AG04449 (cell line): ENCODE data around the gene CYTH4.

ENCODE experiments used
- CTCF ChIA-PET: fragments of 350-600 bp; formaldehyde crosslinking; extraction: SDS; loops from one replicate; lab custom pipeline; 2021; ENCODE audit warnings: antibody characterized with exemption; lab: Yijun Ruan, JAX
- POLR2A ChIA-PET: fragments of 400-600, 350-600 bp; formaldehyde crosslinking; extraction: SDS; loops from one replicate; lab custom pipeline; 2020; ENCODE audit warnings: antibody characterized with exemption, inconsistent platforms; lab: Yijun Ruan, JAX
- DNase-seq: peaks from one replicate; pipeline ENCODE4 v3.0.0-alpha.2; 2010; ENCODE audit warnings: low read depth, low spot score
- H3K4me3 ChIP-seq: 2 replicates; pipeline ENCODE4 v1.5.1; 2011; ENCODE audit warnings: low read depth, mild to moderate bottlenecking, control low read depth, low read length
- CTCF ChIP-seq: IDR thresholded peaks from one replicate; pipeline ENCODE4 v1.5.1; 2011; ENCODE audit warnings: mild to moderate bottlenecking, moderate library complexity, low read length, control low read depth, inconsistent platforms; ENCODE audit not compliant: insufficient read depth; ENCODE audit errors: missing control alignments

CYTH4 gene

DNA sequence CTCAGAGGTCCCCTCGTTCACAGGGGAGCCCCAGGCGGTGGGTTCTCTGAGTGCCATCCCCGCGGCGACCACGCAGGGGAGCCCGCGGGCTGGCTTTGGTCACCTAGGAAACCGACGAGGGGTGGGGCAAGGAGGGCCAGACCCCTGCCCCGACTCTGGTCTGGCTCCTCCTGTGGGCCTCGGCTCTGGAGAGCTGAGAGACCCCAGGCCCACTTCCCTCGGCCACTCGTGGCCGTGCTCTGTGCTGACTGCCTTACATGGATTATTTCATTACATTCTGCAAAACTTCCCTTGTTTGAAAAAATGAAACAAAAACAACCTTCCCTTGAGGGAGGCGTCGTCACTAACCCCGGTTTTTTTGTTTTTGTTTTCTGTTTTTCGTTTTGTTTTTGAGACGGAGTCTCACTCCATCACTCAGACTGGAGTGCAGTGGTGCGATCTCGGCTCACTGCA is 15.1 kb upstream of the CYTH4 start:
- POLR2A ChIA-PET: no interaction called here
- H3K4me3 ChIP-seq: peak overlapping the region; percentile 52
- CTCF ChIA-PET: interaction anchor here (0.7 to 7.3 kb wide), 22 partner anchors 6 to 403 kb away, joined by 3 to 126 read pairs (median 4); partner anchors contain the start of gene CYTH4

DNA sequence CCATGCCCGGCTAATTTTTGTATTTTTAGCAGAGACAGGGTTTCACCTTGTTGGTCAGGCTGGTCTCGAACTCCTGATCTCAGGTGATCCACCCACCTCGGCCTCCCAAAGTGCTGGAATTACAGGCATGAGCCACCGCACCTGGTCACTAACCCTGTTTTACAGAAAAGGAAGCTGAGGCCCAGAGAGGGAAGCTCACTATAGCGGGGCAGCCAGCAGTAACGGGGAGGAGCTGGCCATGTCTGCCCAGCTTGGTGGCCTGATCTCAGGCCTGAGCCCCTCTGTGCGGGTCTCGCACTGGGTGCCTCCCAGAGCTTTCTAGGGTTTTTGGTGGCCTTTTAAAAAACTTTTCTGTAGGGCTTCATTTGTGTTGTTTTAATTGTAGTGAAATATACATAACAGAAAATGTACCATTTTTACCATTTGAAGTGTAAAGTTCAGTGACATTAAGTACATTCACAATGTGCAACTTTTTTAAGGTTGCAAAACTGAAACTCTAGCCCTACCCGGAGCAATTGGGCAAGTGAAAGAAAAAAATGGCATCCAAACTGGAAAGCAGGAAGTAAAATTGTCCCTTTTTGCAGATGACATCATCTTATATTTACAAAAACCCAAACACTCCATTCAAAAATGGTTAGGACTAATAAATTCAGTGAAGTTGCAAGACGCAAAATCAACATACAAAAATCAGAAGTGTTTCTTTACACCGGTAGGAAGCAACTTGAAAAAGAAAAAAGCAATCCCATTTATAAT is 14.5 kb upstream of the CYTH4 start:
- ChIA-PET CTCF (interaction anchor here (0.7 to 7.3 kb wide), 20 partner anchors 7 to 404 kb away, joined by 3 to 126 read pairs (median 4); partner anchors contain the start of gene CYTH4), POLR2A (no interaction called here)
- no peak overlapping the region for H3K4me3 ChIP-seq

More for the DNA sequence above, 15.1 kb upstream of the CYTH4 start:
- peak; percentile 89 for TF ChIP-seq CTCF
- DNase-seq: no peak

DNA sequence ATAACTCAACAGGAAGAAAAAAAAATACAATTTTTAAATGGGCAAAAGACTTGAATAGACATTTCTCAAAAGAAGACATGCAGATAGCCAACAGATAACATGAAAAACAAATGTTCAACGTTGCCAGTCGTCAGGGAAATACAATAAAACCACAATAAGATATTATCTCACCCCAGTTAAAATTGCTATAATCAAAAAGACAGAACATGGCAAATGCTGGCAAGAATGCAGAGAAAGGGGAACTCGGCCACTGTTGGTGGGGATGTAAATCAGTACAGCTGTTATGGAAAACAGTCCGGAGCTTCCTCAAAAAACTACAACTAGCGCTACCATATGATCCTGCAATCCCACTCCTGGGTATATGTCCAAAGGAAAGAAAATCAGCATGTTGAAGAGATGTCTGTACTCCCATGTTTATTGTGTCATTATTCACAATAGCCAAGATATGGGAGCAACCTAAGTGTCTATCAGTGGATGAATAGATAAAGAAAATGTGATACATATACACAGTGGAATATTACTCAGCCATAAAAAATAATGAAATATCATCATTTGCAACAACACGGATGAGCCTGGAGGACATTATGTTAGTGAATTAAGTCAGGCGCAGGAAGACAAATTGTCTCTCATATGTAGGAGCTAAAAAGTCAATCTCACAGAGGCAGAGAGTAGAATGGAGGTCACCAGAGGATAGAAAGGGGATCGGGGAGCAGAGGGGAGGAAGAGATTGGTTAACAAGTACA is 12.2 kb upstream of the CYTH4 start:
- CTCF ChIA-PET: interaction anchor here (0.7 to 7.3 kb wide), 6 partner anchors 9 to 186 kb away, joined by 3 to 126 read pairs (median 4); no protein-coding TSS in a partner anchor
- H3K4me3 ChIP-seq: no peak overlapping the region
- POLR2A ChIA-PET: no interaction called here
- TF ChIP-seq CTCF: no peak
- no peak for DNase-seq

More for the DNA sequence above, 14.5 kb upstream of the CYTH4 start:
- no peak for DNase-seq
- no peak for TF ChIP-seq CTCF

DNA sequence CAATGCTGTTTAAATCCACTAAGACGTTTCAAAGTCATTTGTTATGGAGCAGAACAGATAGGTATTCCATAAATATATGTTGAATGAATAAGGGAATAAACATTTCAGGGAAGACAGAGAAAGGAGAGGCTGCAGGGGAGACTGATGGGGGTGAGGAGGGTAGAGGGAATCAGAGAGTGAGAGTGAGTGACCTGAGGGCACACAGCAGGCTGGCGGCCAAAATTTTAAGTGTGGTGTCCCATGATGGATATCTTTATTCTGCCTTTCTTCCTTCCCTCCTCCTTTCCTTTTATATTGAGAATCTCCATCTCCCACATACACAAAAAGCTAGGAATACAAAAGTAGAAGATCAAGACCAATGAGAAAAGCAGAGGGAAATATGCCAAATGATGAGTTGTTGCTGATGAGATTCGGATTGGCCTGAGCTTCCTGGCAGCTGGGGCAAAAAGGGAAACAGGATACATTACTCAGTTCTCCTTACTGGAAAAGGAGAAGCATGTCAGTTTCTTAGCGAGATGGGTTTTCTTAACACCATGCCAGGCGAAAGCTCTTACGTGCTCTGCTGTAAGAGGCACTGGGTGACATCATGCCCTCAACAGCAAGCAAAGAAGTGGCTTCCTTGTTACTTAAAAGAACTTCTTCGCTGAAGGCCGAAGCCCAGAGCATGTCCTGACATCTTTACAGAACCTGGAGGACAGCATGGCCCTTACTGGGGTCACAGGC is 11.2 kb upstream of the CYTH4 start:
- H3K4me3 ChIP-seq: no peak overlapping the region
- no peak for DNase-seq
- ChIA-PET CTCF (interaction anchor here (0.8 to 7.3 kb wide), 8 partner anchors 10 to 168 kb away, joined by 3 to 126 read pairs (median 4); no protein-coding TSS in a partner anchor), POLR2A (no interaction called here)
- no peak for TF ChIP-seq CTCF

DNA sequence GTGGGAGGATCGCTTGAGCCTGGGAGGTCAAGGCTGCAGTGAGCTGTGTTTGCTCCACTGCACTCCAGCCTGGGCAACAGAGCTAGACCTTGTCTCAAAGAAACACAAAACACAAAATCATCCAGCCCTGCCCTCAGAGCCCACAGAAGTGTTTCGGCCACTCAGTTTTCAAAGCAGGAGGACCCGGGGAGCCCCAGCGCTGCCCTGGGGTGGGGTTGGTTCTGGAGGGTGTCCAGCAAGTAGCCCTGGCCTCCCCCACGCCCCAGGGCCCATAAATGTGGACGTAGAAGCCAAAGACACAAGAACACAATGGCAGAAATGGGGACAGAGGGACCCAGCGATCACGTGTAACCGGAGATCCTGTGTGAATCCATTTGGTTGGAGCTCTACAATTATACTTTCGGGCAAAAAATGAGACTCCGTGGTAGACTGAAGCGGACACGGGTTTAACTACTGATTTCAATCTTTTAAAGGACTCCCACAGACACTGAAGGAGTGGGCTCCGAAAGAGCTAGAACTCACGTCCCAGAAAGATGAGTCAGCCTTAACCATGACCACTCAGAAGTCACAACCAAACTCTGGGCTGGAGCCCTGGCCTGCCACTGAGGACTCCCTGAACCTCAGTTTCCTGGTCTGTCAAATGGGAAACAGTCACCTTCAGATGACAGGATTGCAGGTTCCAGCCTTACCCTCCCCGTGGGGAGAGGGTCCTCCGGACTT is 9.0 kb upstream of the CYTH4 start:
- ChIA-PET CTCF (interaction anchor here (1.0 to 7.3 kb wide), 6 partner anchors 10 to 185 kb away, joined by 3 to 126 read pairs (median 4); no protein-coding TSS in a partner anchor), POLR2A (interaction anchor here (0.5 to 0.7 kb wide), 3 partner anchors 131 to 277 kb away, joined by 3 to 4 read pairs (median 3); no protein-coding TSS in a partner anchor)
- TF ChIP-seq CTCF: no peak
- H3K4me3 ChIP-seq: no peak overlapping the region
- DNase-seq: no peak
